Measurements from ENCODE around the gene SOX4.

Gene SOX4

GRCh38 chr6:21613809-21614208 is 20.3 kb downstream of the SOX4 start:
- no peak for DNase-seq (ENCODE audit: low spot score)

GRCh38 chr6:21614226-21614625 is 20.7 kb downstream of the SOX4 start:
- DNase-seq (ENCODE audit: low spot score), result no peak

- peak; percentile 21 for DNase-seq (ENCODE audit: low spot score)
Measured at GRCh38 chr6:21615504-21615903, 22.0 kb downstream of the SOX4 start.

GRCh38 chr6:21616005-21616404 is 22.5 kb downstream of the SOX4 start:
- DNase-seq (ENCODE audit: low spot score), result no peak

GRCh38 chr6:21625642-21626041 is 32.1 kb downstream of the SOX4 start:
- no peak for DNase-seq (ENCODE audit: low spot score)

- DNase-seq (ENCODE audit: low spot score), result no peak
Measured at GRCh38 chr6:21626756-21627155, 33.2 kb downstream of the SOX4 start.

GRCh38 chr6:21628160-21628559 is 34.6 kb downstream of the SOX4 start:
- DNase-seq (ENCODE audit: low spot score), result no peak

GRCh38 chr6:21633511-21634109 is 40.1 kb downstream of the SOX4 start:
- no peak for DNase-seq (ENCODE audit: low spot score)

- peak; percentile 7 for DNase-seq (ENCODE audit: low spot score)
Measured at GRCh38 chr6:21634582-21634981, 41.0 kb downstream of the SOX4 start.

GRCh38 chr6:21636876-21637275 is 43.3 kb downstream of the SOX4 start:
- no peak for DNase-seq (ENCODE audit: low spot score)

- DNase-seq (ENCODE audit: low spot score), result no peak
Measured at GRCh38 chr6:21639316-21639715, 45.8 kb downstream of the SOX4 start.
